HG03039 (cell line): ENCODE results near the gene SPPL2B.

Source experiments
- ATAC-seq: cut with Tn5 transposase; IDR thresholded peaks from one replicate; pipeline ENCODE4 v1.9.1; 2021; ENCODE audit warnings: mild to moderate bottlenecking, moderate library complexity; ENCODE audit not compliant: unreplicated experiment

Gene SPPL2B

DNA sequence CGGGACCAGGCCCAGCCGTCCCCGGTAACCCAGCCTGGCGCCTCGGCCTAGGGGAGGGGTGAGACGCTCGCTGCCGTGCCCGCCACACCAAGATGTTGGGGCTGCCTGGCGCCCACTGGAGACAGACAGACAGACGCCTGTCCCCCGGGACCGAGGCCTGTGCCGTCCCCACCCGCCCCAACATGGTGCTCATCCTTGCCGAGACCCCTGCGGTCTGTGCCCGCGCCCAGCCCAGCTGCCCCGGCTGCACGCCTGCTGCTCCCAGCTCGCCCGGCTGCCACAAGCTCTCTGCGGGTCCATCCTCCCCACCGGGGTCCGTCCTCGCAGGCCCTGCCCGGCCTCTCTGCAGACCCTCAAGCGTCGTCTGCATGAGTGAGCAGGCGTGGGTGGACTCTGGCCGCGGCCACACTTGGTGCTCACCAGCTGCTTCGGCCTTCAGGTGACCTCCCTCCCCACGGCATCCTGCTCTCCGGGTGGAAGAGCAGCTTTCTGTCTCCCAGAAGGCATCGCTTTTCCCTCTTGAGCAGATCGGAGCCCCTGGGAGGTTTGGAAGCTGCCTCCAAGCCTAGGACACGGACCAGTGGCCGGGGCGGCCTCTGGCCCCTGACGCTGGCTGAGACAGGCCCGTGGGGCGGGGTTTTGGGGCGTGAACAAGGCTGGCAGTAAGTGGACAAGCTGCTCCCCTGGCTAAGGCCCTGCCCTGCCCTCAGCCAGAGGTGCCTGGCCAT lies 24.8 kb downstream of the SPPL2B start:
- ATAC-seq = no peak

DNA sequence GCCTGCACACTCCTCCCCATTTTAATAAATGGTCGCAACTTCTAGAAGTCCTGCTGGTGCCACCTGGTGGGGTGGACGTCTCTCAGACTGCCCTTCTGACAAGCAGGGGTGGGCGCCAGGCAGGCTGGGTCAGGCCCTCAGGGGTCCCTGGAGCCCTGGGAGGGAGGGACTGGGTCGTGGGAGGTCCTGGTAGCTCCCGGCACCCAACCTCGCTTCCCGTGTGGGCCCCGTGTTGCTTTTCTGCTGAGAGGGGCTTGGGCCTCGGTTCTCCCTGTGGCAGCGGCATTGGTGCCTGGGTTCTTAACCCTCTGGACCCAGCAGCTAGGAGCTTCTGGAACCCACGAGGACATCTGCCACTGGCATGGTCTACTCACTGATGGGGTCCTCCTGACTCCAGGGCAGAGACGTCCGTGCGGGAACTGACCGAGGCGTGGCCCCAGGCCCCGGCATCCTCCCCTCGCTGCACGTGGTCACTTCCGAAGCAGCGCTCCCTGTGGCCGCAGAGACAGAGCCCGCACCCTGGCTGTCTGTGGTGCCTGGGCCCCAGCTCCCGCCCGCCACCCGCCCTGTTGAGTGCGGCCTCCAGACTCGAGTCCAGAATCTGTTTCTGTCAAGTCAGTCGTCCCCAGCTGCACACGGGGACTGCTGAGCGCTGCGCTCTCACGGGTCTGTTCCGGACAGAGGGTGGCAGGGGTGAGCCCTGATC lies 25.6 kb downstream of the SPPL2B start:
- no peak for ATAC-seq

DNA sequence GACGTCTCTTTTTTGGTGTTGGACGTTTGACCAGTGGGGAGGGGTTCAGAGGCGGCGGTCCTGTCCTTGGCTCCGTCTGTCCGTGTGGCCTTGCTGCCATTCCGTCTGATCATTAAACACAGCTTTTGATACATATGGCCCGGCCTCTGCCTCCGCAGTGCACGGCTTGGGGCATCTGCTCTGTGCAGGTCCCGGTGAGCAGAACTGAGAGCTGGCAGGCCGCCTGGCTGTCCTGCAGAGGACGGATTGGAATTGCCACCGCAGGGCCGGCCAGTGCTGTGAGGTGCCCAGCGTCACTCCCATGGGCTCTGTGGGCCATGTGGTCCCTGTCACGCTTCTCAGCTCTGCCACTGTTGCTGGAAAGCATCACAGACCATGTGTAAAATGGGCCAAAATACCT lies 26.2 kb downstream of the SPPL2B start:
- ATAC-seq = no peak

DNA sequence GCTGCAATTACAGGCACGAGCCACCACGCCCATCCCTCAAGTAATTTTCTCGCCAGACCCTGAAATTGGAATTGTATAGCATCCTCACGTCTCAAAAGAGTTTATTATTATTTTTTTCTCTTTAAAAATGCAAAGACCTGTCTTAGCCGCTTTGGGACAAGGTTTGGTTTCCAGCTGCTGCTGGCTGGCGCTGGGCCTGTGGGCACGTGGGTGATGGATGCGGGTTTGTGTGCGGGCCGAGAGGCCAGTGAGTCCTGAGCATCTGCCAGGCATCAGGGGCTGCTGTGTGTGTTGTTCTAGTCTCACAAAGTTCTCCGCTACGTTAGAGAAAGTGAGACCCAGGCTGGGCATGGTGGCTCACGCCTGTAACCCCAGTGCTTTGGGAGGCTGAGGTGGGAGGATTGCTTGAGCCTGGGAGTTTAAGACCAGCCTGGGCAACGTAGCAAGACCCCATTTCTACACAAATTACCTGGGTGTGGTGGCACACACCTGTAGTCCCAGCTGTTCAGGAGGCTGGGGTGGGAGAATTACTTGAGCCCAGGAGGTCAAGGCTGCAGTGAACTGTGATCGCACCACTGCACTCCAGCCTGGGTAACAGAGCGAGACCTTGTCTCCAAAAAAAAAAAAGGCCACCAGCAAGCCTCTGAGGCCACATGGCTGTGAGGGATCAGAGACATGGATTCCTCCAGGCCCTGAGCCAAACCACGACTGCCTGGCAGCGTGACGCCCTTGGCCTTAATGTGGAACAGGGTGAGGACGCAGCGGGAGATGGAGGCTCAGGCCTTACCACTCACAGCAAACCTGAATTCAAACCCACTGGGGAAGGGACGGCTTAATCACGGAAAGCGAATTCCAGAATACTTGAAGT lies 26.9 kb downstream of the SPPL2B start:
- ATAC-seq = no peak

DNA sequence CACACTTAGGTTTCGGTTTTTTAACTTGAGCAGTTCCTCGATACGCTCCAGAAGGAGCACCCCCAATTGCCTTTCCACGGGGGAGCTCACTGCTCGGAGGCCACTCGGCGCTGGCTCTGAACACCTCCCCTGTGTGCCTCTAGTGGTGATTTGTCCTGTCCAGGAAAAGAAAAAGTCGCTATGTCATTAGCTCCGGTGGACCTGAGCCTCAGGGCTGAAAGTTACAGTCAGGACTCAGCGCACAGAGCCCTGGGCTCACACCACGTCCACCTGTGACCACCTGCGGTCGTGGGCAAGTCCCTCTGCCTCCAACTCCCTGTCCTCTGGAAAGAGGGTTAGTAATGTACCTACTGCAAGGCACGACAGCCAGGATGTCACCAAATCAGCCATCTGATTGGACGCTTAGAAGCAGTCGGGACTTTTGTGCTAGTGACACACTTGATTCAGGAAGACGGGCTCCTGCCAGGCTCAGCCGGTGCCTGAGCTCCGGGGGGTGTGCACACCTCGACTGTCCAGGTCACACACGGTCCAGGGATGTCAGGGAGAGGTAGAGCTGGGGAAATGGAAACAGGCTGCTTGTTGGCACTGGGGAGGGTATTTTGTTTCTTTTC lies 27.7 kb downstream of the SPPL2B start:
- no peak for ATAC-seq

DNA sequence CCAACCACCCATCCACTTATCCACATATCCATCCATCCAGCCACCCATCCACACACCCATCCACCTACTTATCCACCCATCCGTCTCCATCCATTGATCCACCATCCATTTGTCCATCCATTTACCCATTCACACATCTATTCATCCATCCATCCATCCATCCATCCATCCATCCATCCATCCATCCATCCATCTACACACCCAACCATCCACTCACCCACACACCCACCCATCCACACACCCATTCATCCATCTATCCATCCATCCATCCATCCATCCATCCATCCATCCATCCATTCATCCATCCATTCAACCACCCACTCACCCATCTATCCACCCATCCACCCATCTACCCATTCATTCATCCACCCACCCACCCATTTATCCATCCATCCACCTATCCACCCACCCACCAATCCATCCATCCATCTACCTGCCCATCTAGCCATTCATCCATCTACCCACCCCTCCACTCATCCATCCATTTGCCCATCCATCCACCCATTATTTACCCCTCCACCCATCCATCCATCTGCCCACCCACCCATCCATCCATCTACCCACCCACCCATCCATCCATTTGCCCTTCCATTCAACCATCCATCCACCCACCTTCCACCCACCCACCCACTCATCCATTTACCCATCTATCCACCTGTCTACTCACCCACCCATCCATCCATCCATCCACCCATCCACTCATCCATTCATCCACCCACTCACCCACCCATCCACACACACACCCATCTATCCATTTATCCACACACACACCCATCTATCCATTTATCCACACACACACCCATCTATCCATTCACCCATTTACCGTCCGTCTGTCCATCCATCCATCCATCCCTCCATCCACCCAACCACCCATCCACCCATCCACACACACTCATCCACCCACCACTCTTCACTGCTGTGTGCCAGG lies 29.1 kb downstream of the SPPL2B start:
- no peak for ATAC-seq

DNA sequence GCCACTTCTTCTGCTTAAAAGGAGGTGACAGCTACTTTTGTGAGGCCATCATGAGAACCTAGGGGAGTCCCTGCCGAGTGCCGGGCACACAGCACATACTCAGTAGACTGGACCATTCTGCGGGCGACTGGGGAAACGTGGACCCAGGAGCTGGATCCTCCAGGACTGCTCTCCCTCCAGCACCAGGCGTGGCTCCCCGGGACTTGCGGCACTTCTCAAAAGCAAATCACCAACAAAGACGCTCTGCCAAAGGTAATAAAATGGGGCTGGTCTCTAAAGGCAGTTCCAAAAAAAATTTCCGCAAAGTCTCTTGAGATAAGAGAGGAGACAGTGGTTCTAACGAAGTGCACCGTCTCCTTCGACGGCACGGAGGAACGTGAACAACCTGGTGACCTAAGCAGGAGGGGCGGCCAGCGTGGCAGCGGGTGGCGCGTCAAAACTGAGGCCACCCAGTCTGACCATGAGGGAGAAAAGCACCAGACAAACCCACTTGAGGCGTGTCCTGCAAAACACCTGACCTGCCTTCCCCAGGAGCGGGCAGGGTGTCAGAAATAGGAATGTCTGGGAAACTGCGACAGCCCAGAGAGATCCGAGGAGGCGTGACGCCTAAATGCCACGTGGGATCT lies 30.2 kb downstream of the SPPL2B start:
- no peak for ATAC-seq

DNA sequence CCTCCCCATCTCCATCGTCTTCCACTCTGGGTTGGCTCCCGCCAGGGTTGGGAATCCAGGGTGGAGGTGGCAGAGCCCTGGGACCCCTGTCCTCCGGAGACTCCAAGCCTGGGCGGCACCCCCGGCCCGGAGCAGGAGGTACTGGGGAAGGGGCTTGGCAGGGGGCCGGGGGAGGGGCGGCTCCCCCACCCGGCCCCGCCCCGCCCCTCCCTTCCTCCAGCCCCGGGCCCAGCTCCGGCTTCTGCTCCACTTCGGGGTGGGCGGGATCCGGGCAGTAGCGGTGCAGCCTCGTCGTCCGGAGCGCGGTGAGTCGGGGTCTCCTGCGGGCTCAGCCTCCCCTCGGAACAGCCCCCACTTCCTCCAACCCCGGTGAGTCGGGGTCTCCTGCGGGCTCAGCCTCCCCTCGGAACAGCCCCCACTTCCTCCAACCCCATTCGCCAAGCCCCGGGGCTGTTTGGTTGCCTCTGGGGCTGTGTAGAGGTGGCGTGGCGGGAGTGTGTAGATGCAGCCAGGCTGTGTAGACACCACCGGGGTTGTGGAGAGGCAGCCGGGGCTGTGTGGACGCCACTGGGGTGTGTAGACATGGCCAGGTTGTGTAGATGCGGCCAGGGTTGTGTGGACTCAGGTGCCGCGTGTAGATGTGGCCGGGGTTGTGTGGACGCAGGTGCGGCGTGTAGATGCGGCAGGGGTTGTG lies 31.7 kb downstream of the SPPL2B start, which contains the start of gene TMPRSS9:
TSS of gene TMPRSS9 (plus strand) at position 274 of the 694 bp plus-strand sequence. CDS start 29,521 bp downstream, outside the sequence.
- ATAC-seq = no peak

DNA sequence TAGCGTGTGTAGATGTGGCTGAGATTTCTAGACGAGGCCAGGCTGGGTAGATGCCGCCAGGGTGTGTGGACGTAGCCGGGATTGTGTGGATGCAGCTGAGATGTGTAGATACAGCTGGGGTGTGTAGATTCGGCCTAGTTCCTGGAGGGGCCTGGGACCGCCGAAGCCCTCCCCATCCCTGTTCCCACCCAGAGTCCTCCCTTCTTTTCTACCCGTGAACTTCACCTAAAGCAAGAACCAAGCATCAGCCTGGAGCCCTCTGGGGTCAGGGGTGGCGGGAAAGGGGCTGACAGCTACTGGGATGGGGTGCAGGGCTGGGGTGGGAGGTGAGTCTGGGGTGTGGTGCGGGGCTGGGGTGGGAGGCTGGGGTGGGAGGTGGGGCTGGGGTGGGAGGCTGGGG lies 32.3 kb downstream of the SPPL2B start:
- ATAC-seq = no peak

DNA sequence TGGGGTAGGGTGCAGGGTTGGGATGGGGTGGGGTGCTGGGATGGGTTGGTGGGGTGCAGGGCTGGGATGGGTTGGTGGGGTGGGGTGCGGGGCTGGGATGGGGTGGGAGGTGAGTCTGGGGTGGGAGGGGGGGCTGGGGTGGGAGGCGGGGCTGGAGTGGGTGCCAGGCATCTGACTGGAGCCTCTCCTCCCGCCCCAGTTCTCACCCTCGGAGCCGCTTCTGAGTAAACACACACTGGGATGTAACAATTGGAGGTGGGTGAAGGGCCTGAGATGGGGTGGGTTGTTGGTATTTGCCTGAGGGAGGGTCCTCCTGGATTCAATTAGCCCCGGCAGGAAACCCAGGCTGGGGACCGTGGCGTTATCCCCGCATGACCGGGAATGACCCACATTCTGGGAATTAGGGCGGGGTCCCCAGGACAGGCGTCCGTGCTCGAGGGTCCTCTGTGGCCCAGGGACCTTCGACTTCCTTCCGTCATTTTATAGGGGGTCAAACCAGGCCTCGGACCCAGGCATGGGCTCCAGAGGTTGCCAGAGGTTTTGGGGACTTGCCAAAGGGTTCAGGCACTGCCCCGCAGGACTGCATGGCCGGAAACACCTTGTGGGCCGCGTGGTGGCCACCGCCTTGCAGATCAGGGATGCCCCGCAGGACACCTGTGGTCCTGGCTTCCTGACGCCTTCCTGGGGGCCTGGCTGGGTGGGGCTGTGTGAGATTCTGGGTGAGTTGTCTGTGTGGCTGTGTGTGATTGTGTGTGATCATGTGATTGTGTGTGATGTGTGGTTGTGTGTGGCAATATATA lies 33.0 kb downstream of the SPPL2B start:
- ATAC-seq = no peak

DNA sequence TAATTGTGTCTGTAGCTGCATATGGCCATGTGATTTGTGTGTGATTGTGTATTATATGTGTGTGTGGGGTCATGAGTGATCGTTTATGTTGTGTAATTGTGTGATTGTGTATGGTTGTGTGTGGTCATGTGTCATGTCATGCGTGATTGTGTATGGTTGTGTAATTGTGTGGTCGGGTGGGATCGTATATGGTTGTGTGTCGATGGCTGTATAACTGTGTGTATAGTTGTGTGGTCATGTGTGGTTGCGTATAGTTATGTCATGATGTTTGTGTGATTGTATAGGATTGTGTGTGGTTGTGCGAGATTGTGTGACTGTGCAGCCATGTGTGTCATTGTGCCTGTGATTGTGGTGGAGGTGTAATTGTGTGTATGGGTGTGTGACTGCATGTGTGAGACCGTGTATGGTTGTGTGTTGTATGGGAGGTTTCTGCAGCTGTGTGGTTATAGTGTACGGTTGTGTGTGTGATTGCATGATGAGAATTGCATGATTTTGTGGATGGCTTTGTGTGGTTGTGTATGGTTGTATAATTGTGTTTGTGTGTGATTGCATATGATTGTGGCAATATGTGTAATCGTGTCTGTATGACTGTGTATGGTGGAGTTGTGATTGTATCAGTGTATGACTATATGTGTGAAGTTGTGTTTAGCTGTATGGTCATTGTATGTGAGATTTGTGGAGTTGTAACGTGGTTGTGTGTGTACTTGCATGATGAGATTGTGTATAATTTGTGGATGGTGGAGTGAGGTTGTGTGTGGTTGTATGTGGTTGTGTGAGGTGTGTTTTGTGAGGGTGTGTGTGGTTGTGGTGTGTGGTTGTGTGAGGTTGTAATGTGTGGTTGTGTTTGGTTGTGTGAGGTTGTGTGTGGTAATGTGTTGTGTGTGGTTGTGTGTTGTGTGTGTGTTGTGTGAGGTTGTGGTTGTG lies 33.8 kb downstream of the SPPL2B start:
- ATAC-seq = no peak

DNA sequence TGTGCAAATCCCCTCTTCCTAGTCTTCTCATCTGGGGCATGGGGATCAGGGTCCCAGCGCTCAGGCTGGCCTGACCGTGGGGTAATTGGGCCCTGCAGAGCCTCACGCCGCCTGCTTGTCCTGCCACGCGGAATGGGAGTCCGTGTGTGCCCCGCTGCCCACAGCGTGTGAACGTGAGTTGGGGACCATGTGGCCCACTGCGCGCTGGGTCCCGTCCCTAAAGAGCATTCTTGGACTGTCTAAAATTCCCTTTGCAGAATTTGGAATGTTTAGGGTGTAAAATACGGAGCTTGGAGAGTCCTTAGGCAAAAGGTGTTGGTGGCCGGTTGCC lies 34.5 kb downstream of the SPPL2B start:
- ATAC-seq = no peak

DNA sequence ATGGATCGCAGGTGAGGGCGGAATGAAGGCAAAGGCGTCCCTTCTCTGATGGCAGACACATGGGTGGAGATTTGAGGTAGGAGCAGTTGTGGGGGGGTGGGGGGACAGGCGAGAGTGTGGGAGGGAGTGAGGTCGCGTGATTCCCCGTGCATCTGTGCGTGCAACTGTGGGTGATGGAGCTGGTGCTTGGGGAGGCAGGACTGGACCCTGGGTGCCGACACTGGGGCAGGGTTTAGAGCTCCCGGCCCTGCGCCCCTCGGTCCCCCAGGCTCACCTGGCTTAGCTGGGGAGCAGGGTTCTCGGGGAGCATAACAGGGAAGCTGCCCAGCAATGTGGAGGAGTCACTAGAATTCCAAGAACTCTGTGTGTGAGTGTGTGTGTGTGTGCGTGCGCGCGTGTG lies 34.9 kb downstream of the SPPL2B start:
- ATAC-seq = no peak

DNA sequence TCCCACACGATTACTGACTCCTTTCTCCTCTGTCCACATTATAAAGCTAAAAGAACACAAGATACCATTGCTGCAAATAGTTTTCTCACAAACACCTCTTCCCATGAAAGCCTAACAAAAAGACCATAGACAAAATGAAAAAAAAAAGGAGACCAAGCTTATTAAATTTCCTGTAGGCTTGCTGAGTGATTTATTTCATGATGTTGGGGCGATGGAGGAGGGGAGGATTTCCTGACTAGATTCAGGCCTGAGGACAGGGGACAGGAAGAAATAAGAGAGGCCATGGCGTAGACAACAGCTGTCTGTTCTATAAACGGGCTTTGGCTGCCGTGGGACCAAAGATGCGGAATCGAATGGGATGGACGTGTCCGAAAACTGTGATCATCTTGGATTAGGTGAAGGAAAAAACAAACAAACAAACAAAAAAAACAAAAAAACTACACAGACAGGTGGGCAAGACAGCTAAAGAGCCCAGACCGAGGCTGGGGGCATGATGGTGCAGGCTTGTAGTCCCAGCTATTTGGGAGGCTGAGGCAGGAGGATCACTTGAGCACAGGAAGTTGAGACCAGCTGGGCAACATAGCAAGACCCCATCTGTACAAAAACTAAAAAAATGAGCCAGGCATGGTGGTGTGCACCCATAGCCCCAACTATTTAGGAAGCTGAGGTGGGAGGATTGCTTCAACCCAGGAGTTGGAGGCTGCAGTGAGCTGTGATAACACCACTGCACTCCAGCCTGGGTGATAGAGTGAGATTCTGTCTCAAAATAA lies 36.9 kb downstream of the SPPL2B start:
- no peak for ATAC-seq

DNA sequence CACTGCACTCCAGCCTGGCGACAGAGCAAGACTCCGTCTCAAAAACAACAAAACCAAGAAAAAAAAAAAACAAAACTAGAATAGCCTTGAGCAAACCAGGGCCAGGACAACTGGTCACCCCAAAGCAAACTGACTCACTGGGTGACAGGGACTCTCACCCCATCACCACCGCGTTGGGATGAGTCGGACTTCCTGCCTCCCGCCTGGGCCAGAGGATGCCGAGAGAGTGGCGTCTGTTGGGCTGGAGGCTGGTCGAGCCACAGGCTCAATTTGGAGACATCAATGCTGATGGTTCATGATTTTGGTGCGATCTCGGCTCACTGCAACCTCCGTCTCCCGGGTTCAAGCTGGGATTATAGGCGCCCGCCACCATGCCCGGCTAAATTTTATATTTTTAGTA lies 43.2 kb downstream of the SPPL2B start:
- no peak for ATAC-seq

DNA sequence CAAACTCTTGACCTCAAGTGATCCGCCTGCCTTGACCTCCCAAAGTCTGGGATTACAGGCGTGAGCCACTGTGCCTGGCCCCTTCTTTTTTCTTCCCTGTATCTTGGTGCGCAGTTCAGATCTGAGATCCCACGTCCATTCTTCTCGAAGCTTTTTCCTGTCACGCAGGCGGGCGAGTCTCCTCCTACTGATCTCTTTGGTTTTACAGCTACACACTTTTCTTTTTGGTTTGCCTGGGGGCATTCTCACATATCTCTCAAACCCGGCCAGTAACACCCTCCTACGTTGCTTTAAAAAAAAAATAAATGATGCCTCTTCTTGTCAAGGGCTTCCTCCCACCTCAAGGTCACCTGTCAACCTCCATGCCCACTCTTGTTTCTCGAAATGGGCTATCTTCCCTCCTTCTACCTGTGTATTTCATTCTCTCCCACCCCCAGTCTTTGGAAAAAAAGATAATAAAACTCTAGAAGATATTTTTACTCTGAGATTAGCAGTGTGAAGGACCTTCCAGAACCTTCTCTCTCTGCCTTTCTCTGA lies 43.7 kb downstream of the SPPL2B start:
- no peak for ATAC-seq
